HG02623 (cell line): ENCODE results near the gene FANCC.
A peak's percentile ranks its signal among the peaks of the same experiment; 100 is the strongest.

ENCODE experiments used
- ATAC-seq: cut with Tn5 transposase; IDR thresholded peaks from one replicate; pipeline ENCODE4 v1.9.1; 2021; ENCODE audit warnings: moderate library complexity; ENCODE audit not compliant: unreplicated experiment

The FANCC gene

GRCh38 chr9:95197692-95198271 is 119.7 kb downstream of the FANCC start:
- ATAC-seq, result no peak

GRCh38 chr9:95193480-95193879 is 124.0 kb downstream of the FANCC start:
- no peak for ATAC-seq

GRCh38 chr9:95193067-95193466 is 124.4 kb downstream of the FANCC start:
- ATAC-seq, result no peak

- ATAC-seq, result no peak
Measured at GRCh38 chr9:95192631-95193030, 124.9 kb downstream of the FANCC start.

- no peak for ATAC-seq
Measured at GRCh38 chr9:95190413-95190812, 127.1 kb downstream of the FANCC start.

- ATAC-seq, result no peak
Measured at GRCh38 chr9:95189251-95190098, 128.0 kb downstream of the FANCC start.

GRCh38 chr9:95188459-95188858 is 129.1 kb downstream of the FANCC start:
- ATAC-seq, result no peak

- ATAC-seq, result no peak
Measured at GRCh38 chr9:95185956-95186355, 131.6 kb downstream of the FANCC start.

GRCh38 chr9:95182854-95183563 is 134.5 kb downstream of the FANCC start:
- no peak for ATAC-seq

GRCh38 chr9:95181835-95182234 is 135.7 kb downstream of the FANCC start:
- ATAC-seq, result no peak

- no peak for ATAC-seq
Measured at GRCh38 chr9:95181226-95181818, 136.2 kb downstream of the FANCC start.

GRCh38 chr9:95177617-95178016 is 139.9 kb downstream of the FANCC start:
- no peak for ATAC-seq

- no peak for ATAC-seq
Measured at GRCh38 chr9:95176755-95177319, 140.7 kb downstream of the FANCC start.

GRCh38 chr9:95175523-95175922 is 142.0 kb downstream of the FANCC start:
- ATAC-seq, result no peak

- ATAC-seq, result no peak
Measured at GRCh38 chr9:95174038-95174437, 143.5 kb downstream of the FANCC start.

GRCh38 chr9:95171596-95171995 is 145.9 kb downstream of the FANCC start:
- no peak for ATAC-seq

GRCh38 chr9:95171001-95171400 is 146.5 kb downstream of the FANCC start:
- ATAC-seq, result no peak

- no peak for ATAC-seq
Measured at GRCh38 chr9:95167998-95168397, 149.5 kb downstream of the FANCC start.

GRCh38 chr9:95165004-95165403 is 152.5 kb downstream of the FANCC start:
- no peak for ATAC-seq

- peak; percentile 92 for ATAC-seq
Measured at GRCh38 chr9:95157481-95158151, 159.9 kb downstream of the FANCC start.

GRCh38 chr9:95156074-95156473 is 161.4 kb downstream of the FANCC start:
- ATAC-seq, result no peak
